HepG2 (cell line): ENCODE results near the gene ANKRD49. TPM values are rescaled to one million over a fixed set of nuclear protein-coding genes. Genes with fewer than 3 reads are reported as not detected.

Experiments
- POLR2G ChIP-seq: fragments of 200-400 bp; formaldehyde crosslinking; IDR thresholded peaks from 2 replicates; pipeline ENCODE4 v1.6.1; 2018; ENCODE audit warnings: mild to moderate bottlenecking, low read depth, low read length, moderate library complexity
- polyA plus RNA-seq, 8 experiments: library from polyadenylated mRNA; depleted of rRNA in 3 of 8; stranded (reverse) in 7 of 8; unstranded in 1 of 8; fragments of >200 nt; fragmentation: Illumina TruSeq in 4 of 8; extraction: Trizol in 4 of 8; gene quantifications; 2 replicates each; pipeline versions ENCODE4 v1.2.1 to v1.2.3, GENCODE V29; 2011 to 2016; ENCODE audit warnings: low read depth in 4 of 8, missing spikeins in 1 of 8, mixed read lengths in 1 of 8; ENCODE audit not compliant: insufficient read depth in 1 of 8
- total RNA-seq, 5 experiments: library from RNA; depleted of rRNA; stranded (reverse); fragments of >200 nt; fragmentation: Illumina TruSeq; extraction: Trizol; gene quantifications; 2 replicates each; pipeline ENCODE4 v1.2.3, GENCODE V29; 2016; ENCODE audit warnings: low read depth in 1 of 5
- TF ChIP-seq, protein P1 (sequence below): IDR thresholded peaks from 2 replicates; pipeline ENCODE4 v1.6.1; 2016; ENCODE audit warnings: mild to moderate bottlenecking, missing biosample characterization, missing genetic modification reagents
- TF ChIP-seq, protein P2 (sequence below): sonication (generic); formaldehyde crosslinking; IDR thresholded peaks from 2 replicates; pipeline ENCODE4 v1.5.1; 2020; ENCODE audit warnings: mild to moderate bottlenecking, missing genetic modification reagents, borderline replicate concordance

The ANKRD49 gene
- total and polyA plus RNA-seq, 2 of the 13 experiments (the other 11 are each of a cell fraction or from before 2014, with no cell fraction given), result 14.2 to 14.3 TPM

DNA sequence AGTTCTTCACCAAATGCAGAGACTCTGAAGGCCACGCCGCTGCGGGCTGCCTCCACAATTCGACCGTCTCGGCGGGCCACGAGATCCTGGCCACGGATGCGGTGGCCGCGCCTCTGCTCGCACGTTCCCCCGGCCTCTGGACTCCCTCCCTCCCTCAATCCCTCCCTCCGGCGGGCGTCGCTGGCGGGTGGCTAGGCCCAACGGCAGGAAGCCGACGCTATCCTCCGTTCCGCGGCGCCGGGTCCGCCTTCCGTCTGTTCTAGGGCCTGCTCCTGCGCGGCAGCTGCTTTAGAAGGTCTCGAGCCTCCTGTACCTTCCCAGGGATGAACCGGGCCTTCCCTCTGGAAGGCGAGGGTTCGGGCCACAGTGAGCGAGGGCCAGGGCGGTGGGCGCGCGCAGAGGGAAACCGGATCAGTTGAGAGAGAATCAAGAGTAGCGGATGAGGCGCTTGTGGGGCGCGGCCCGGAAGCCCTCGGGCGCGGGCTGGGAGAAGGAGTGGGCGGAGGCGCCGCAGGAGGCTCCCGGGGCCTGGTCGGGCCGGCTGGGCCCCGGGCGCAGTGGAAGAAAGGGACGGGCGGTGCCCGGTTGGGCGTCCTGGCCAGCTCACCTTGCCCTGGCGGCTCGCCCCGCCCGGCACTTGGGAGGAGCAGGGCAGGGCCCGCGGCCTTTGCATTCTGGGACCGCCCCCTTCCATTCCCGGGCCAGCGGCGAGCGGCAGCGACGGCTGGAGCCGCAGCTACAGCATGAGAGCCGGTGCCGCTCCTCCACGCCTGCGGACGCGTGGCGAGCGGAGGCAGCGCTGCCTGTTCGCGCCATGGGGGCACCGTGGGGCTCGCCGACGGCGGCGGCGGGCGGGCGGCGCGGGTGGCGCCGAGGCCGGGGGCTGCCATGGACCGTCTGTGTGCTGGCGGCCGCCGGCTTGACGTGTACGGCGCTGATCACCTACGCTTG, 50.2 kb downstream of the ANKRD49 start, which contains the start of gene FUT4 (continued):
- TF ChIP-seq POLR2G, result peak; percentile 68
- TF ChIP-seq, protein P1, sequence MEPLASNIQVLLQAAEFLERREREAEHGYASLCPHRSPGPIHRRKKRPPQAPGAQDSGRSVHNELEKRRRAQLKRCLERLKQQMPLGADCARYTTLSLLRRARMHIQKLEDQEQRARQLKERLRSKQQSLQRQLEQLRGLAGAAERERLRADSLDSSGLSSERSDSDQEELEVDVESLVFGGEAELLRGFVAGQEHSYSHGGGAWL (CRISPR knock-in tag), result no peak
- TF ChIP-seq, protein P2, sequence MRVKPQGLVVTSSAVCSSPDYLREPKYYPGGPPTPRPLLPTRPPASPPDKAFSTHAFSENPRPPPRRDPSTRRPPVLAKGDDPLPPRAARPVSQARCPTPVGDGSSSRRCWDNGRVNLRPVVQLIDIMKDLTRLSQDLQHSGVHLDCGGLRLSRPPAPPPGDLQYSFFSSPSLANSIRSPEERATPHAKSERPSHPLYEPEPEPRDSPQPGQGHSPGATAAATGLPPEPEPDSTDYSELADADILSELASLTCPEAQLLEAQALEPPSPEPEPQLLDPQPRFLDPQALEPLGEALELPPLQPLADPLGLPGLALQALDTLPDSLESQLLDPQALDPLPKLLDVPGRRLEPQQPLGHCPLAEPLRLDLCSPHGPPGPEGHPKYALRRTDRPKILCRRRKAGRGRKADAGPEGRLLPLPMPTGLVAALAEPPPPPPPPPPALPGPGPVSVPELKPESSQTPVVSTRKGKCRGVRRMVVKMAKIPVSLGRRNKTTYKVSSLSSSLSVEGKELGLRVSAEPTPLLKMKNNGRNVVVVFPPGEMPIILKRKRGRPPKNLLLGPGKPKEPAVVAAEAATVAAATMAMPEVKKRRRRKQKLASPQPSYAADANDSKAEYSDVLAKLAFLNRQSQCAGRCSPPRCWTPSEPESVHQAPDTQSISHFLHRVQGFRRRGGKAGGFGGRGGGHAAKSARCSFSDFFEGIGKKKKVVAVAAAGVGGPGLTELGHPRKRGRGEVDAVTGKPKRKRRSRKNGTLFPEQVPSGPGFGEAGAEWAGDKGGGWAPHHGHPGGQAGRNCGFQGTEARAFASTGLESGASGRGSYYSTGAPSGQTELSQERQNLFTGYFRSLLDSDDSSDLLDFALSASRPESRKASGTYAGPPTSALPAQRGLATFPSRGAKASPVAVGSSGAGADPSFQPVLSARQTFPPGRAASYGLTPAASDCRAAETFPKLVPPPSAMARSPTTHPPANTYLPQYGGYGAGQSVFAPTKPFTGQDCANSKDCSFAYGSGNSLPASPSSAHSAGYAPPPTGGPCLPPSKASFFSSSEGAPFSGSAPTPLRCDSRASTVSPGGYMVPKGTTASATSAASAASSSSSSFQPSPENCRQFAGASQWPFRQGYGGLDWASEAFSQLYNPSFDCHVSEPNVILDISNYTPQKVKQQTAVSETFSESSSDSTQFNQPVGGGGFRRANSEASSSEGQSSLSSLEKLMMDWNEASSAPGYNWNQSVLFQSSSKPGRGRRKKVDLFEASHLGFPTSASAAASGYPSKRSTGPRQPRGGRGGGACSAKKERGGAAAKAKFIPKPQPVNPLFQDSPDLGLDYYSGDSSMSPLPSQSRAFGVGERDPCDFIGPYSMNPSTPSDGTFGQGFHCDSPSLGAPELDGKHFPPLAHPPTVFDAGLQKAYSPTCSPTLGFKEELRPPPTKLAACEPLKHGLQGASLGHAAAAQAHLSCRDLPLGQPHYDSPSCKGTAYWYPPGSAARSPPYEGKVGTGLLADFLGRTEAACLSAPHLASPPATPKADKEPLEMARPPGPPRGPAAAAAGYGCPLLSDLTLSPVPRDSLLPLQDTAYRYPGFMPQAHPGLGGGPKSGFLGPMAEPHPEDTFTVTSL (CRISPR knock-in tag), result no peak
- TF ChIP-seq, all 625 proteins: peak for 101
